HFFc6 (cell line): Measurements from ENCODE around the gene VPS25. TPM values are rescaled to one million over a fixed set of nuclear protein-coding genes. Genes with fewer than 3 reads are reported as not detected.

Experiments
- DNase-seq: peaks from one replicate; pipeline ENCODE4 v3.0.0-alpha.2; 2018
- H3K27ac Mint-ChIP-seq: 2 replicates; pipeline ENCODE4 v1.8.0; 2020; ENCODE audit warnings: mild to moderate bottlenecking, mixed read lengths
- H3K27me3 Mint-ChIP-seq: 2 replicates; pipeline ENCODE4 v1.8.0; 2021; ENCODE audit warnings: mild to moderate bottlenecking, moderate library complexity, mixed read lengths; ENCODE audit not compliant: insufficient read depth
- H3K36me3 Mint-ChIP-seq: 2 replicates; pipeline ENCODE4 v1.8.0; 2021; ENCODE audit warnings: low read depth, mixed read lengths
- H3K4me1 Mint-ChIP-seq: 2 replicates; pipeline ENCODE4 v1.8.0; 2020; ENCODE audit warnings: low read depth, mixed read lengths
- H3K4me3 Mint-ChIP-seq: 2 replicates; pipeline ENCODE4 v1.8.0; 2020; ENCODE audit warnings: mild to moderate bottlenecking, moderate library complexity, mixed read lengths
- H3K9me3 Mint-ChIP-seq: 2 replicates; pipeline ENCODE4 v1.8.0; 2020; ENCODE audit warnings: mild to moderate bottlenecking, mixed read lengths
- total RNA-seq, 6 experiments: library from RNA; stranded (reverse); fragmentation: NEBNext Ultra II Directional; extraction: Animal tissue kit (Norgen Biotek cat#: 25700); gene quantifications; 2 replicates in 1 of 6; 3 replicates in 5 of 6; pipeline ENCODE4 v1.2.3, GENCODE V29; 2021
- TF ChIP-seq, protein P1 (sequence below): fragments of 200-600 bp; sonication (generic); IDR thresholded peaks from 2 replicates; pipeline ENCODE4 v1.5.0; 2021; ENCODE audit warnings: antibody characterized with exemption, mild to moderate bottlenecking

The VPS25 gene
- total RNA-seq, 6 experiments from 2014 or later = 79.3 to 94.5 (median 90.5) TPM

DNA sequence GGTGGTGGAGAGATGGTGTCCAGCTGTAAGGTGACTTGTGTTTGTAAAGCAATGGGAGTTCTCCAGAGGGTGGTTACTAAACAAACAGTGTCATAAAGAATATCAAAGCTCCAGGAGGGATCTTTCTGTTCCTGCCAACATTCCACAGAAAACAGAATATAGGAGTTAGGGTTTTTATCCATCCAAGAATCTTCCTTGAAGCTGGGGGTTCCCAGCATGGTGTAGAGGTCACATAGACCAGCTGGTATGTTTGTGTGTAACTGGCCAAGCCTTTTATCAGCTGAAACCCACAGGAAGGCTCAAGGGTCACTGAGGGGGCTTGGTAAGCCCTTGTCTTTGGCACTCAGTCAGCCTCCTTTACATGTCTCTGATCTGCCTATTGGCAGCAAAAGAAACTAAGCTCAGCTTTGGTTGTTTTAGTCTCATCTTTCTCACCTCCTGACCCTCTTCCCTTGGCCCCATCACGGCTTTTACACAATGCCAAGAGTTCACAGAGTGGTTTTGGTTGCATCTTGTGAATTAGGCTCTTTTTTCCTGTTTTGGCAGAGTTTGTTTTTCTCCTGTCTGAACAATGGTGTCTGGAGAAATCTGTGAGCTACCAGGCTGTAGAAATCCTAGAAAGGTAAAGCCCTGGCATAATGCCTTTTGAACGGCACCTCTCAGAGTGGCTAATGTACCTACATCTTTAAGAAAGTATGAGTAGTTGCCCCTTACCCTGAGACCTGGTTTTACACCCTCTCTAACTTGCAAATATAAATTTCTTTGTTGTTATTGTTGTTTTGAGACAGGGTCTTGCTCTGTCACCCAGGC, 30.0 kb downstream of the VPS25 start:
- TF ChIP-seq, protein P1, sequence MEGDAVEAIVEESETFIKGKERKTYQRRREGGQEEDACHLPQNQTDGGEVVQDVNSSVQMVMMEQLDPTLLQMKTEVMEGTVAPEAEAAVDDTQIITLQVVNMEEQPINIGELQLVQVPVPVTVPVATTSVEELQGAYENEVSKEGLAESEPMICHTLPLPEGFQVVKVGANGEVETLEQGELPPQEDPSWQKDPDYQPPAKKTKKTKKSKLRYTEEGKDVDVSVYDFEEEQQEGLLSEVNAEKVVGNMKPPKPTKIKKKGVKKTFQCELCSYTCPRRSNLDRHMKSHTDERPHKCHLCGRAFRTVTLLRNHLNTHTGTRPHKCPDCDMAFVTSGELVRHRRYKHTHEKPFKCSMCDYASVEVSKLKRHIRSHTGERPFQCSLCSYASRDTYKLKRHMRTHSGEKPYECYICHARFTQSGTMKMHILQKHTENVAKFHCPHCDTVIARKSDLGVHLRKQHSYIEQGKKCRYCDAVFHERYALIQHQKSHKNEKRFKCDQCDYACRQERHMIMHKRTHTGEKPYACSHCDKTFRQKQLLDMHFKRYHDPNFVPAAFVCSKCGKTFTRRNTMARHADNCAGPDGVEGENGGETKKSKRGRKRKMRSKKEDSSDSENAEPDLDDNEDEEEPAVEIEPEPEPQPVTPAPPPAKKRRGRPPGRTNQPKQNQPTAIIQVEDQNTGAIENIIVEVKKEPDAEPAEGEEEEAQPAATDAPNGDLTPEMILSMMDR = no peak
- Mint-ChIP-seq H3K36me3 (peaks cover 10% of the 10 kb centered on the region), H3K4me3 (no peak overlapping the region), H3K9me3 (peaks cover 4% of the 10 kb centered on the region), H3K27me3 (peaks cover 10% of the 10 kb centered on the region), H3K27ac (no peak overlapping the region), H3K4me1 (peaks cover 7% of the 10 kb centered on the region)
- no peak for DNase-seq

DNA sequence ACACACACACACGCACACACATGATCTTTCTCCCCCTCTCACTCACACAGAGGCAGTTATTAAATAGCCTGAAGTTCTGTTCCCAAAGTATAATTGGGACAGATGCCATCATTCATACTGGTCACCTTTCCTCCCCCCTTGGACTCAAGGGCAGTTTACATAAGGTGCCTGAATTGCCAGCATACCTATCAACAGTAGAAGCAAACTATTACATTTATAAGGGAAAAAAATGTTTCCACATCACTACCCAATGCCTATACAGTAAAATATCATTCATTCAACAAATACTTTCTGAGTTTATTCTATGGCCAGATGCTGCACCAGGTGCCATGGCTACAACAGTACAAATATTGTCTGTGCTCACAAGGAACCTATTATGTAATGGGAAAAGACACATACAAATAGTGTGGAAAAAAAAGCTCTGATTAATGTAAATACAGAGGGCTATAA, 31.7 kb downstream of the VPS25 start:
- no peak overlapping the region for H3K4me3 Mint-ChIP-seq
- peaks cover 14% of the 10 kb centered on the region for H3K4me1 Mint-ChIP-seq
- no peaks in the 10 kb centered on the region for H3K9me3 Mint-ChIP-seq
- TF ChIP-seq, protein P1 = no peak
- H3K36me3 Mint-ChIP-seq = peaks cover 5% of the 10 kb centered on the region; the same call in 1 of the 2 replicates
- H3K27ac Mint-ChIP-seq = no peak overlapping the region
- peaks cover 3% of the 10 kb centered on the region for H3K27me3 Mint-ChIP-seq
- no peak for DNase-seq

DNA sequence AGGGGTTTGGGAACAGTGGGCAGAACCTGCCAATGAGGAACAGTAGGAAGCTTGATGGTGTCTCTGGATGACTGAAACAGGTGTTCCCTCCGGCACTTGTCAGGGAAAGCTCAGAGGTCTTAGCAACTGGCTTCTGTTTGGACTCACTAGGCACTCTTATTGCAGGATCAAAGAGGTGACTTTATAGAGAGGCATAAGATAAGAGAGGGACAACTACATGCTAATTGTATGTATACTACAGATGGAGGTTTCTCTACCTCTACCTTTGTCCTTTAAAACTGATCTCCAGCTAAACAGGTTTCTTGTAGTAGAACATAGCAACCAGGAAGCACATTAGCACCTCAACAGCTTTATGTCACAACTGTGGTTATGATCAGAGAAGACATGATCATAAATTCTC, 33.0 kb downstream of the VPS25 start:
- Mint-ChIP-seq H3K27me3 (no peaks in the 10 kb centered on the region; the same call in none of the 2 replicates), H3K4me3 (no peak overlapping the region), H3K9me3 (no peaks in the 10 kb centered on the region), H3K27ac (no peak overlapping the region), H3K36me3 (peaks cover 13% of the 10 kb centered on the region), H3K4me1 (peaks cover 22% of the 10 kb centered on the region)
- DNase-seq = no peak
- TF ChIP-seq, protein P1 = no peak

DNA sequence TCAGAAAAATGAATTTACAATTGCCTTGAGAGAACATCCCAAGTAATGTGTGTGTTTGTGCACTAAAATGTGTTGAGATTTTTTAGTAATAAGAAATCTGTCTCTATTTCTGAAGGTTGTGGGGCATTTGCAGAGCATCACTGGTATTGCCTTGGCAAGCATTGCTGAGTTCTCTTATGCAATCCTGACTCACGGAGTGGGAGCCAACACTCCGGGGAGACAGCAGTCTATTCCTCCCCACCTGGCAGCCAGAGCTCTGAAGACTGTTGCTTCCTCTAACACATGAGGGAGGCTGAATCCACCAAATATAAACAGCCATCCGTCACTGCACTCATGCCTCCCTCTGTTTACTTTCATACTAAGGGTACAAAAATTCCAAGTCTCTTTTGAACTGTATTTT, 36.0 kb downstream of the VPS25 start:
- H3K27me3 Mint-ChIP-seq = no peaks in the 10 kb centered on the region; the same call in none of the 2 replicates
- peaks cover 28% of the 10 kb centered on the region for H3K4me1 Mint-ChIP-seq
- peak; percentile 75 for DNase-seq
- peaks cover 27% of the 10 kb centered on the region for H3K36me3 Mint-ChIP-seq
- H3K4me3 Mint-ChIP-seq = no peak overlapping the region
- TF ChIP-seq, protein P1 = no peak
- H3K9me3 Mint-ChIP-seq = no peaks in the 10 kb centered on the region
- peak overlapping the region; percentile 58 for H3K27ac Mint-ChIP-seq

DNA sequence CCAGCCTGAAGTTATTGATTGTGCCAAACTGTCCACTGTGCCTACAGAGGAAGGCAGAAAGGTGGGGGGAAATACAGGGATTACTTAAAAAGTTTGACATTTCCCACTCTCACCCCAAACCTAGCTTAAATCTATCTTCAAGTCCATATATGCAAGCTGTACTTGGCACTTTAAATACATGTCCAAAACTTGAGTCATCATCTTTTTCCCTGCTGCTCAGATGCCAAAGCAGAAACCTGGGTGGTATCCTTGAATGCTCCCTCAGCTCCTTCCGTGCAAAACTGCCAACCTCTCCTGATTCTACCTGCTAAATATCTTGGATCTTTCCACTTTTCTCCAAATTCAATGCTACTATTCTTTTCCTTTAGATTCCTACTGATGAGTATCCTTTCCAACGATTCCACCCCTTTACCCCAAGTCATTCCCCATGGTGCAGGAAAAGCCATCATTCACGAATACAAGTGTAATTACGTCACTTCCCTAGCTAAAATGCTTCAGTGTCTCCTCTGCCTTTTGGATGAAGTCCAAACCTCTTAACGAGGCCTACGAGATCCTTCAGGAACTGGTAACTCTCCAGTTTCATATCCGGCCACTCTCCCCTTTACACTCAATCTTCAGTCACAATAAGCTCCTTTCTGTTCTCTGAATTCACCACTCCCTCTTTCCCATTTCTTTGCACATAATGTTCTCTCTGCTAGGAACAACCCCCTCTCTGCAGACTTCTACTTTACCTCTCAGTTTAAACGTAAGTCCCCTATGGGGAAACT, 41.6 kb downstream of the VPS25 start:
- H3K27ac Mint-ChIP-seq = peak overlapping the region; percentile 78
- H3K27me3 Mint-ChIP-seq = peaks cover 2% of the 10 kb centered on the region; the same call in 1 of the 2 replicates
- H3K36me3 Mint-ChIP-seq = peaks cover 61% of the 10 kb centered on the region
- peaks cover 47% of the 10 kb centered on the region for H3K4me1 Mint-ChIP-seq
- TF ChIP-seq, protein P1 = no peak
- no peak overlapping the region; the same call in 1 of the 2 replicates for H3K4me3 Mint-ChIP-seq
- DNase-seq = peak; percentile 84
- no peaks in the 10 kb centered on the region for H3K9me3 Mint-ChIP-seq
